ENCODE measurements around the gene CYP2U1.
"Not testable (repeated sequence)": the region's sequence is repeated elsewhere in the genome, so short reads cannot be mapped to it uniquely, and the experiment has no call there.

The CYP2U1 gene

GRCh38 chr4:107901213-107901934 is 30.0 kb upstream of the CYP2U1 start:
- no peak overlapping the region for H3K4me3 ChIP-seq (ENCODE audit: low read depth, low read length)
- no peak for DNase-seq (ENCODE audit: low read depth)
- in situ Hi-C loops (cut with HindIII; ENCODE audit: low sequenced_read_pairs) = loop anchor here (10.0 kb wide), 1 partner anchor 147 kb away; no protein-coding TSS in a partner anchor
- no peak for TF ChIP-seq CTCF (IDR thresholded peaks at IDR 0.05; ENCODE audit: low read depth, low read length, missing control alignments)

- DNase-seq (ENCODE audit: low read depth) = no peak
- in situ Hi-C loops (cut with HindIII; ENCODE audit: low sequenced_read_pairs) = loop anchor here (10.0 kb wide), 1 partner anchor 148 kb away; no protein-coding TSS in a partner anchor
- H3K4me3 ChIP-seq (ENCODE audit: low read depth, low read length) = no peak overlapping the region
- TF ChIP-seq CTCF (IDR thresholded peaks at IDR 0.05; ENCODE audit: low read depth, low read length, missing control alignments) = no peak
These were observed 28.6 kb upstream of the CYP2U1 start for GRCh38 chr4:107902715-107903114.

- in situ Hi-C loops (cut with HindIII; ENCODE audit: low sequenced_read_pairs) = loop anchor here (10.0 kb wide), 1 partner anchor 150 kb away; no protein-coding TSS in a partner anchor
- DNase-seq (ENCODE audit: low read depth); H3K4me3 ChIP-seq (ENCODE audit: low read depth, low read length): not testable (repeated sequence)
These were observed 26.3 kb upstream of the CYP2U1 start for GRCh38 chr4:107905082-107905481.

GRCh38 chr4:107906458-107907100 is 24.8 kb upstream of the CYP2U1 start:
- no peak overlapping the region for H3K4me3 ChIP-seq (ENCODE audit: low read depth, low read length)
- no peak for TF ChIP-seq CTCF (IDR thresholded peaks at IDR 0.05; ENCODE audit: low read depth, low read length, missing control alignments)
- no peak for DNase-seq (ENCODE audit: low read depth)
- in situ Hi-C loops (cut with HindIII; ENCODE audit: low sequenced_read_pairs) = loop anchor here (10.0 kb wide), 1 partner anchor 152 kb away; no protein-coding TSS in a partner anchor

- no peak for TF ChIP-seq CTCF (IDR thresholded peaks at IDR 0.05; ENCODE audit: low read depth, low read length, missing control alignments)
- no peak for DNase-seq (ENCODE audit: low read depth)
- H3K4me3 ChIP-seq (ENCODE audit: low read depth, low read length) = no peak overlapping the region
- in situ Hi-C loops (cut with HindIII; ENCODE audit: low sequenced_read_pairs) = loop anchor here (10.0 kb wide), 1 partner anchor 154 kb away; no protein-coding TSS in a partner anchor
These were observed 23.0 kb upstream of the CYP2U1 start for GRCh38 chr4:107908377-107908776.

GRCh38 chr4:107913283-107913899 is 18.0 kb upstream of the CYP2U1 start:
- TF ChIP-seq CTCF (IDR thresholded peaks at IDR 0.05; ENCODE audit: low read depth, low read length, missing control alignments) = peak; percentile 54
- H3K4me3 ChIP-seq (ENCODE audit: low read depth, low read length) = no peak overlapping the region
- in situ Hi-C loops (cut with HindIII; ENCODE audit: low sequenced_read_pairs) = no loop called here
- DNase-seq (ENCODE audit: low read depth) = peak; percentile 65
